Renal pelvis (tissue), 4 donors: ENCODE data around the gene JDP2. TPM values are rescaled to one million over a fixed set of nuclear protein-coding genes. Genes with fewer than 3 reads are reported as not detected.

Experiments used
- DNase-seq: peaks from one replicate; pipeline ENCODE4 v3.0.0-alpha.2; 2013
- polyA plus RNA-seq, 3 donors: library from polyadenylated mRNA; unstranded; fragments of 120-200 nt; gene quantifications; one replicate each; pipeline ENCODE4 v1.2.1, GENCODE V29; 2013; ENCODE audit not compliant: insufficient read length in 3 of 3

Gene JDP2
- polyA plus RNA-seq, 3 donors = 21.3 to 24.2 (median 21.7) TPM

DNA sequence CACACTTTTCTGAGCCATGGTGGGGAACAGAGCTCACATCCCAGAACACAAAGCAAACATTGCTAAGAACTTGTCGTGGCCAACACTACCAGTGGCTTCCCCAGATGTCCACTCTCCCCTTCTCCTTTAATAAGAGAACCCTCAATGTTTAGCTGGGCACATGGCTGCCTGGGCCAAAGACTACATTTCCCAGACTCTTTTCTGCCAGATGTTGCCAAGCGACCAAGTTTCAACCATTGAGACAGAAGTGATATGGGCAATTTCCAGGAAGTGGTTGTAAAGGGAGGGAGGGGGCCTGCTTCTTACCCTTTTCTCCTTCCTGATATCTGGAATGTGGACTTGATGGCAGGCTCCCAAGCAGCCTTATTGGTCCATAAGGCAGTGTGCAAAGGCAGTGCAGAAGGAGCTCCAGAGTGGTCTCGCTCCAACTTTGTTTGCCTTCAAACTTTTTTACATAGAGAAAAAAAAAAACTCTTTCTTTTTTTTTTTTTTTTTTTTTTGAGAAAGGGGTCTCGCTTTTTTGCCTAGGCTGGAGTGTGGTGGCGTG, 24.9 kb upstream of the JDP2 start:
- no peak for DNase-seq

DNA sequence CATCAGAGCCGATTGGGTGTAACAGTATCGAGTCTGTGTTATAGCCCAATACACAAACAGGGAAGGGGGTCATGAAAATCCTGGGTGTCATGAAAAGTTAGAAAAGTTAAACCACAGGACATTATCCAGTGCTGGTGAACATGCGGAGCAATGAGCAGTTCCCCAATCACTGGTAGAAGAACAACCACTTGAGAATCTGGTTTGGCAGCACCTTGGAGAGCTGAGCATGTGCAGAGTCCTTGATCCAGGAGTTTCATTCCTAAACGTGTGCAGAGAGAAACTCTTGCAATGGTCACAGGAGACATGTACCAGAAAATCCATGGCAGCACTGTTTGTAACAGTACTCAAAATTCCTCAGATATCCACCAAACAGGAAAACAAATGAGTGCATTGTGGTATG, 23.0 kb upstream of the JDP2 start:
- no peak for DNase-seq

DNA sequence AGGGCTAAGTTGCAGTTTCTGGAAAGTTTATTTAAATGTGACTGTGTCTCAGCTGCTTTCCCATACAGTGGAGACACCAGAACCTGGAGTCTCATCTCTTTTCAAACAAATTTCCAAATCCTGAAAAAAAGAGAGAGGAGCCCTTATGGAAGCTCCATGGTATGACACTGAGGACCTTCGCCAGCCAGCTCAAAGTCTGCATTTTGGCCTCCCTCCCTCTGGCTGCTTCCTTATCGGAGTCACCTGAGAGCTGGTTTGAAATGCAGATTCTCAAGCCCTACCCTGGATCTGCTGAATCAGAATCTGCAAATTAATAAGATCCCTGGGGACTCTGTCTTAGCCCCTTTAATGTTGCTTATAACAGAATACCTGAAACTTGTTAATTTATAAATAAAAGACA, 21.7 kb upstream of the JDP2 start:
- DNase-seq = no peak

DNA sequence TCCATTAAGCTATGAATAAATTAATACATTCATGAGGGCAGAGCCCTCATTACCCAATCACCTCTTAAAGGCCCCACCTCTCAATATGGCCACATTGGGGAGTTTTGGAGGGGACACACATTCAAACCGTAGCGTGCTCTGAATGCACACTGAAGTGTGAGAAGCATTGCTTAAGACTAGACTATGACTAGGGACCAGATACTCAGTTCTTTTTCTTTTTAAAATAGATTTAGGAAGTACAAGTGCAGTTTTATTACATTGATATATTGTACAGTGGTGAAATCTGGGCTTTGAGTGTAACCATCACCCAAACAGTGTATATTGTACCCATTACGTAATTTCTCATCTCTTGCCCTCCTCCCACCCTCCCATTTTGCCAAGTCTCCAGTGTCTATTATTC, 21.0 kb upstream of the JDP2 start:
- no peak for DNase-seq

DNA sequence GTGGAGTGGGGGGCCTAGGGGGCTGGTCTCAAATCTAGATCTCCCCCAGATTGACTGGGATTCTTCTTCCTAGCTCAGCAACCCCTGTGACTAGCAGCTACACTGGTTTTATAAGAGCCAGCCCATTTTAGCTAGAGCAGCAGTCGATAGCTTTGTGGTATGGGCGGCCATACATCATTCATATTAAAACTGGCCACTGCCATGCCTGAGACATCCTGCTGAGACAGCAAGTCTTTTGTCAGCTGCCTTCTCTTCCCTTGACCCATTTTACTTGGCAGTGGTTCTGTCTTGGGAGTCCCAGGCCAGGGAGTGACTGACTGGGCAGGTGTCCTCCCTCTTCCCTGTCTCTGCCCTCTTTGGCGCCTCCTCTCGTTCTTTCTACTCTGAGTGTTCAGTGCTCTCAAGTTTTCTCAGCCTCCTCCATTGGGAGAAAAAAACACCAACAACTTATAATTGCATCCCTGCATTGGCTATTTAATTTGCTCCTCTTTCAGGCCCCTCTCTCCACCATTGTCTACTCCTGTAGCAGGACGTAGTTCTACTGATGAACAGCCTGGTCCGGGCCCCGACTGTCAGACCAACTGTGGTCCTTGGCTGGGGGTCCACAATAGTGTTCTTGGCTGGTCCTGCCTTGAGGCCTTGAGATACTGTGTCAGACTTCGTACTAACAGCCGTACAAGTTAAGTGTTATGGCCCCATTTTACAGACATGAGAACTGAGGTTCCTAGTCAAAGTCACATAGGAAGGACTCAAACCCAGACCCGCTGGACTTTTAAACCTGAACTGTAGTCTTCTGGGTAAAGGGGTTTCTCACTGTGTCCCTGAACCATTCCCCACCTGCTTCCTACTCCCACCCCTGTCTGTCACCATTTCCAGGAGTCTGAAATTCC, 18.3 kb upstream of the JDP2 start:
- no peak for DNase-seq

DNA sequence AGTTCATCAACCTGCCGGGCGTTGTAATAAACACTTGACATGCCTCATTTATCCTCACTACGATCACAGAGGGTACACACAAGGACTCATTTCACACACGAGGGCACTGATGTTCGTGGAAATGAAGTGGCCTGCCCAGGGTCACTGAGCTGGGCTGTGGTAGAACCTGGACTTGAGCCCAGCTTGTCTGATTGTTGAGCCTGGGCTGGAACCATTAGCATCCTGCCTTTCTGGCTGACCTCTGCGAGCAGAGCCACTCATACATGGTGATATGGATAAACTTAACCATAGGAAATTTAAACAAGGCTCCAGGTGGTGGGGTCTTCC, 16.6 kb upstream of the JDP2 start:
- no peak for DNase-seq

DNA sequence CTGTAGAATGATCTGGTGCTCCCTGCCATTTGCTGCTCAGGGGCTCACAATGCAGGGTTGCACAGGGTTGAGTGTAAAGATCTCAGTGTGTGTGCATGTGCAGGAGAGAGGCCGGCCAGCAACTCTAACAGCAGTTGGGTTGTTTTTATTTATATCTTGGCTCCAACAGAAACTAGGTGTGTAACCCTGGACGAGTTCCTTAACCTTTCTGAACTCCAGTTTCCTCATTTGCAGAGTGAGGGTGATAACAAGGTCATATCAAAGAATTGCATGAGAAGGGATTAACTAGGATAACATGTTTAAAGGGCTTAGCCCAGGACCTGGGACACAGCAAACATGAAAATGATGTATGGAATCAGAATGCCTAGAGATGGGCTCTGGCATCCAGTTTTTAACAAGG, 14.8 kb upstream of the JDP2 start:
- no peak for DNase-seq

DNA sequence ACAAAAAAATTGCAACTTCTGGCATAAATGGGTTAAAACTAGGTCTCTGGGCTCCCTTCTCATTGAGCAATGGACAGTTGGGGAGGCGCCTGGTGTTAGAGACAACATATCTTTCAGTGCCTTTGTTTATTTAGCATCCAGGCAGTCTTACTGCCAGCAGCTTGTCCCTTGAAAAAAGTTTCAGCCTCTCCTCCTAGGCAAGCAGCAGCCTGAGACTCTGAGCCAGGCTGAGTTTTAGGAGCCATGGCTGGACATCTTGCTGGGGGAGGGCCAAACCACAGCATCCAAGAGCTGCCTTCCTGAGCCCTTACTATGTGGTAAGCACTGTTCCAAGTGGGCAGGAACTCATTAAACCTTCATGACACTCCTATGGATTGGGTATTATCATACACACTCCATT, 10.1 kb upstream of the JDP2 start:
- DNase-seq = no peak

DNA sequence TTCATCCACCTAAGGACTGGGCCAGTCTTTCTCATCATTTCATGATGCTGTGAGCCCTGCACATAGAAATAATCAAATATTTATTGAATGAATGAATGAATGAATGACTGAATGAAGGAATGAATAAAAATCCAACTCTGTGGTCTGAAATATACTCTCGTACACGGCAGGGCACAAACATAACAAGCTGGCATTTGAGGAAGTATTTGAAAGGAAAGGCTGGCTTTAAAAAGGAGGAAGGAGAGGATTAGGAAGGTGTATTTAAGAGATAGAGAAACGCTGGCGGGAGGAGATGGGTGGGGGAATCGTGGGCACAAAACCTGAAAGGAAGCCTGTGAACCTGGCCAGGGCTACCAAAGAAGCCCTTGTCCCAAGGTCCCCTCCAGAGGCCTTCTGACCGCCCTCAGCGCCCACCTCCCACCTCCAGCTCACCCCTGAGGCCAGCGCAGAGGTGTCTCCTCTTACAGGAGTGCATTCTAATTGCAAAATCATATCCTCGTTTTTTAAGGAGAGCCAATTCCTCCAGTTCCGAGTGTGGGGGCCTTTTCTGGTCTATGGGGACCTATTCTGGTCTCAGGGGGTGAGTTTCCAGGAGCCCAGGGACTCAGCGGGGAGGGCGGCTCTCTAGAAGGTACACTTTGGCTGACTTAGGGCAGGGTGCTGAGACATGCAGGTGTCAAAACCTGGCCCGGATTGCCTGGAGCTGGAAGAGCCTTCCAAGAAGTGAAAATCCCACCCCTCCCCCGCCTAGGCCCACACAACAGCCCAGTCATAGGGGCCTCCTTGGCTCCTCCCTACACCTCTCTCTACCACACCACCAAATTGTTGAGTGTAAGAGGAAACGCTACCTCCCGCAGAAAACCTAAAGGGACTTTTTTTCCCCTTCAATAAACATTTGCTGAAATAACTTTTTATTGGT, 8.7 kb upstream of the JDP2 start:
- no peak for DNase-seq

DNA sequence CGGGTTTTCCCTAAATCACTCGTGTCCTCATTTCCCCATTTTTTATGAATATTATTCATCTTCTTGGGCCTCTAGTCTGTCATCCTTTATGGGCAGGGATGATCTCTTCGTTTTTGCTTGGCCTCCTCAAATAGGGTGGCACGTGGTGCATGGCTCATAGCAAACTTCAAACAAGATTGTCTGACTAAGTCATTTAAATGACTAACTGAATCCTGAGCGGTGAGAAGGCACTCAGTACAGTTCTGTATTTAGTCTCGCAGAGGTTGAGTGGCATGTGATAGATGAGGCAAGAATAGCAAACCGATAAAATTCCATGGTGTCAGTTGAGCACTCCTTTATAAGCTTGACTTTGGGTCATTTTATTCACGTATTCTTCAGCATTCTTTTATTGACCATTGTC, 5.7 kb upstream of the JDP2 start:
- DNase-seq = no peak

DNA sequence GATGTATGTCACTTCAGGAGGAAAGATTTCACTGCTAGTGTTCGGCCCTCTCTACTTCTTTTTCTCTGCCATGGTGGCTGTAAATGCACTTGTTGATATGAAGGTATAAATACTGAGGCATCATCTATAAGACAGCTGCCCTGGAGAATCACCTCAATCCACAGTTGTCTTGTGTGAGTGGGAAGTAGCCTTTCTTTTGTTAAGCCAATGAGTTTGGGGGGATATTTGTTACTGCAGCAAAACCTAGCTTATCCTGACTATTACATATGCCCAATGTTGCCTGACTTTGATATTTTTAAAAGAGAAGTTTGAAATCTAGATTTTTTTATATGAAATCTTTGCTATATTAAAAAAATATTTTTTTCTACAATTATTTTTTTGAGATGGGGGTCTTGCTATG, 3.3 kb upstream of the JDP2 start:
- no peak for DNase-seq

DNA sequence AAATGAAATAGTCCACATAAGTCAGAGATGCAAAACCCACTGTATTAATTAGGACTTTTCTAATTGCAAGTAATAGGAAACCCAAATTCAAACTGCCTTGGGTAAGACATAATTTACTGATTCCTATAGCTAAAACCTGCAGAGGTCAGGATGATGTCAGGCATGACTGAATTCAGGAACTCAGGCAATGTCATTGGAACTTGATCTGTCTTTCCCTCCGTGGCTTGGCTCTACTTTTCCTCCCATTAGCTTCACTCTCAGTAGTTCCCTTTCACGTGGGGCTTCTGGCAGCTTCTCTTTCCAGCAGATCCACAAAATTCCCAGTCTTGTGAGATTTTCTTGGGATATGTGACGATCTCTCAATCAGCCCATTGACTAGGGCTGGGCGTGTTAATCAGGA, 2.4 kb upstream of the JDP2 start:
- peak; percentile 76 for DNase-seq

DNA sequence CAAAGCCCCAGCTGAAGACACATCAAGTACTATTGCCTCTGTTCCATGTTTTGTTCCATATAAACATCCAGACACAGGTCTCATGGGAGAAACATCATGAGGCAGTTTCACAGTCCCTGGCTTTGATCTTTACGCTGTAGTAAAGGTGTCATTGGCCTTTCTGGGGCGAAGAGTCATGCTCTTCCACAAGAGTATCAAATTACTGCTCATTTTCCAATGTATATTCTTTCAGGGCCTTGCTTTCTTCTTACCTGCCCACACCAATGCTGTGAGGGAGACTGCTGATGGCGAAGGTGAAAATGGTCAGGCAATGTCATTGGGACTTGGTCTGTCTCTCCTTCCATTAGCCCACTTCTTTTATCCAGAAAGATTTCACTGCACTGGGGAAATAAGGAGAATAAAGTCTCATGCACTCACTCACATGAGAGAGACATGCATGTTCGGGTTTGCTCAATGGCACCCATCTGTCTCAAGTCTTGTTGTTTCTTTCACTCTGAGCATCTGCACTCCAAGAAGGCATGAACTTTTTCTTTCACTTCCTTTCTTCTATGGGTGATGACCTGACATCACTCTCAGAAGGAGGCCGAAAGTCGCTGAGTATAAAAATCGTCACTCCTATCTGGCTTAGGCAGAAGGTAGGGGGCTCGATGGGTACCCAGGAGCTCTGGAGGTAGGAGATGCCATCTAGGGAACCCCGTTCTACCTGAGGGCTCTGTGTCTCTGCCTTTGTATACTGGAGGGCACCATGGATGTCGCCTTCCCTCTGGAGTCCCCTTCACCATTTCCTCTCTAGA, 1.3 kb upstream of the JDP2 start:
- no peak for DNase-seq

DNA sequence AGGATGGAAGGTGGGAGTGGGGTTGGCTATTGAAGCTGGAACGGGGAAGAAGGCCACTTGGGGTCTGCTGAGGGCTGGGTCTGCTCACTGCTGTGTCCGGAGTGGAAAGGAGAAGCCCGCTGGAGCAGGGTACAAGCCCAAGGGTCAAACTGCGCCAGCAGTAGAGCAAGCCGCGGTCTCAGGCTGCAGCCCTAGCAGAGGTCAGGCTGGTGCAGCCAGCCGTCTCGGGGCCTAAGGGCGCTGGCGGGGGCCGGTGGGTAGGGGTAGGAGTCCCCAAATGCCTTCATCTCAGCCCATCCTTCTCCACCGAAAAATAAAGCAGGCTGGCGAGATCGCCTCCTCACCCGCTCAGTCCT, 718 bp upstream of the JDP2 start:
- no peak for DNase-seq

DNA sequence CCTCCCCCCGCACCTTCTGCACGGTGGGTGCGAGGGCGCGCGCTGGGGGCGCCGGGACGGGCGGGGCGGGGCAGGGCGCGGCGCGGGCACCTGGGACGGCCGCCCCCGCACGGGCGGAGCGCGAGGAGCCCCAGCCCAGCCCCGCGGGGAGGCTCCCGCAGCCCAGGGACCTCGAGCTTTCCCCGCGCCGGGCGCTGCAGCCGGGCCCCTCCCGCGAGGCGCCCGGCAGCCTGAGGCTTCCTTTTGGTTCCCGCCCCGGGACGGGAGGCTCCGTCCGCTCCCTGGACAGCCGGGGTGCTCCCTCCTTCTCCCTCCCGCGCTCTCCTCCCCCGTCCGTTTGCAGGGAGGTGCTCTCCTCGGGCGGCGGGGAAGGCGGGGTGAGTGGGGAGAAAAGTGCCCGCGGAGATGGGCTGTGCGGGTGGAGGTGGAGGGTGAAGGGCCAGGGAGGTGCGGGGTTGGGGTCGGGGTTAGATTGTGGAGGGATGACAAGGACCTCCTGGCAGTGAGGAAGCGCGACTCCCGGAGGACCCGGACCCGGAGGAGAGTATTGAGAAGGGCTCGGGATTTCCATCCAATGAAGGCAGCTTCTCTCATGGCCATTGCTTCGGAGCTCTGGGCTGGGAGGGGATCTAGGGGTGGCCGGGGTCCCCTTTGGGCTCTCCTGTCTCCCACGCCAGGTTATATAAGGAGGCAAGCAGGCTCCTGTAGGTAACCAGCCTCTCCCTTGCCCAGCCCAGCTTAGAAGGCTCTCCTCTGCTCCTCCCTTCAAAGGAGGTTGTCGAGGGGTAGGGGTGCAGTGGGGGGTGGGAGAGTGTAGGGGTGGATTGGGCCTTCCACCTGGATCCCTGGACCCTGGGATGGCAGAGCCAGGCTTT, 645 bp downstream of the JDP2 start:
- no peak for DNase-seq

DNA sequence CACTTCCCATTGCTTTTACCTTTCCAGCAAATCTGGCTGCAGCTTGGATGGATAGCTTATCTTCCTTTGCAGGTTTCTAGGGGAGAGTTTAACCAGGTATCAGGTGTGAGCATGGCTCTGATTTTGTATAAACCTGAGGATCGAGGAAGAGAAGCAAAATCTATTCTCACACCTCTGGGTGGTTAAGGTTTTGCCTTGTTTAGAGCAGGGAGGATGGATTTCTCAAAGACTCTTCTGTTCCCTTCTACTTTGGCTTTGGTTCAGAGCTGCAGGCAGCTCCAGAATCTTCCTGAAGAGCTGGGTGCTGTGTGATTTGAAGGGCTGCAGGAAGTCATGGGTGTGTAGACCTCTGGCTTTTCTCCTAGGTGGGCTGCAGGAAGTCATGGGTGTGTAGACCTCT, 1.7 kb downstream of the JDP2 start:
- DNase-seq = no peak

DNA sequence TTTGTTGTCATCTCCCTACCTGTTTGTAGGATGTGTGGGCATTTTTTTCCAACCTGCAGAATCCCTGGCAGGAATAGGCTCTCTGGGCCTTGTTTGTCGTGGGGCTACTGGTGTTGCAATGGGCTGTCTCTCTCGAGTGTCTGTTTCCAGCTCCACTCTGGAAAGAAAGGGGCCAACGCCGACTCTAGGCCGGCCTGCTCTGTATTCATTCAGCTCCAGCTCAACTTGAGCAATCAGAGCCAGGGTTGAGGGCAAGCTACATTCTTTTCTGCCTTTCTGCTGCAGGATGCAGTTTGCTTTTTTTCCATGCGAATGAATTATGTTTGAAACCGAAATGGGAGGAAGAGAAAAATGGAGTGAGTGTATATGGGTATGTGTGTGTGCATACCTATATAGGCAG, 2.3 kb downstream of the JDP2 start:
- DNase-seq = no peak

DNA sequence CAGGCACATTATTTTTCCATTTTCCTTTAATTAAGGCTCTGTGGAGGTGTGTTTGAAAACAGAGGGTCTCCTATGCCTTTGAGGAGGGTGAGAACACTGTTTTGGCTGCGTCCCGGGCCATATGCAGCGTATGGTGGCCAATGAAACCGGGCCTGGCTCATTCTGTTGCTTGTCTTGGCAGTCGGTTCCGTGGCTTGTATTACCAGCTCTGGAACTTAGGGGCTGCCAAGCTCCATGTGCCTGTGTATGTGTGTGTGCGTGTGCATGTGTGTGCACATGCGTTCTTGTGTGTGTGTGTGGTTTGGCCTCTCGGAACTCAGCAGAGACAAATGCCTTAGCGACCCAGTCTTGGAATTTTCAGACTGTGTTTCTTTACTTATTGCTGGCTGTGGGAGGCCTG, 2.7 kb downstream of the JDP2 start:
- no peak for DNase-seq

DNA sequence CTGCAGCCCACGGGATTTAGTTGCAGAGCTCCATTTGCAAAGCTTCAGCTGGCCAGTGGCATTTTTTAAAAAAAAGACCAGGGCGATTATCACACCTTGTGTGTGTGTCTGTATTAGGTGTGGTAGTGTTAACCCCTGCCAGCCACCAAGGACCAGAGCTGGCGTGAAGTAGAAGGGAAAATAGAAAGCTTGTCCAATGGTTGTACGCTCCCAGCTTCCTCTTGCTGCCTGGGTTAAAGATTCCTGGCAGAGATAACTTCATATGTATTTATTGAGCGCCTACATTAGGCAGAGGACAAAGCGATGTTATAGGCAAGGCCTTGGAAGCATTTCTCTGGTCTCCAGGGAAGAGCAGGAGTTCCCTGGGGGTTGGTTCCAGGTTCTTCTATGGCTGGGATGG, 3.2 kb downstream of the JDP2 start:
- no peak for DNase-seq

DNA sequence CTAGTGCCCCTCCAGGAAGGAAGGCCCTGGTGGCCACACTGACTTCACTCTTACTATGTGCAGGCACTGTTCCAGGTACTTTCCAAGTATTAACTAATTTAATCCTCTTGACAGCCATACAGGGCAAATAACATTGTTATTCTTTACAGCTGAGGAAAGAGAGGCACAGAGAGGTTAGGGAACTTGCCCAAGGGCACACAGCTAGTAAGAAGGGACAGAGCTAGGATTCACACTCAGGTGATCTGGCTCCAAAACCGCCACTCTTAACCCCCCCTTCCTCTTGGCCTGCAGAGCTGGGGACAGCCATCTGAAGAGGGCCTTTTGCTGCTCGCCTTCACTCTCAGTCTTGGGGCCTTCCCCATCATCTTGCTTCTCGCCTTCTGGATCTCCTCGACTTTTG, 4.0 kb downstream of the JDP2 start:
- DNase-seq = no peak

DNA sequence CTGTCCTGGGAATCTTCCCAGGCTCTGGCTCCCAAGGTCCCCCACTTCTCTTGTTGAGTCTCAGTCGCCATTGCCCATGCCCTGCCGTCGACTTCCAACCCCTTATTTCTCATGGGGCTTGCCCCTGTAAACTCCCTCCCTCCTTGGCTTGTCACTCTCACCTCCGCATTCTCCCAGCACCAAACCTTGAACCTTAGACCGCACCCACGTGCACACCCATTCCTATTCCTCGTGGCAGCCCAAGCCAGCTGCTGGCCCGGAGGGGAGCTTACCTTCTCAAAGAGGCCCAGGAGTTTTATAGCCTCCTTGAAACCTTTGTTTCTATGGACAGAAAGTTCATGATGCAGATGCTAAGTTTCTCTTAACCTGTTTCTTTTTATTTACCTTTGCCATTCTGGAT, 4.6 kb downstream of the JDP2 start:
- DNase-seq = no peak
